Measurements from ENCODE around the gene SIDT1. TPM values are rescaled to one million over a fixed set of nuclear protein-coding genes. Genes with fewer than 3 reads are reported as not detected.

The SIDT1 gene
- total RNA-seq, 1 donor from 2014 or later: not detected

DNA sequence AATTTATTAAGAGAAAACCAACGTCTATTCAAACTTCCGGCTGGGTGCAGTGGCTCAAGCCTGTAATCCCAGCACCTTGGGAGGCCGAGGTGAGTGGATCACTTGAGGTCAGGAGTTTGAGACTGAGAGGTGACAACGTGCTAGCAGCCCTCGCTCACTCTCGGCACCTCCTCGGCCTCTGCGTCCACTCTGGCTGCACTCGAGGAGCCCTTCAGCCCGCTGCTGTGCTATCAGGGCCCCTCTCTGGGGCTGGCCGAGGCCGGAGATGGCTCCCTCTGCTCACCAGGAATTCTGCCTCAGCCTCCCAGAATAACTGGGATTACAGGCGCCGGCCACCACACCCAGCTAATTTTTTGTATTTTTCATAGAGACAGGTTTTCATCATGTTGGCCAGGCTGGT, 105.4 kb downstream of the SIDT1 start:
- no peaks in the 10 kb centered on the region for H3K36me3 ChIP-seq (ENCODE audit: insufficient read depth, low read length)
- H3K27ac ChIP-seq (ENCODE audit: low read depth, low read length): no peak overlapping the region
- Mint-ChIP-seq H3K4me3 (ENCODE audit: unreplicated experiment) (no peak overlapping the region), H3K27ac (ENCODE audit: unreplicated experiment) (no peak overlapping the region), H3K9me3 (ENCODE audit: unreplicated experiment) (no peaks in the 10 kb centered on the region), H3K36me3 (ENCODE audit: low read depth, unreplicated experiment) (no peaks in the 10 kb centered on the region), H3K27me3 (ENCODE audit: low read depth, unreplicated experiment) (no peaks in the 10 kb centered on the region), H3K4me1 (ENCODE audit: low read depth, unreplicated experiment) (no peaks in the 10 kb centered on the region)
- TF ChIP-seq EZH2 (IDR thresholded peaks at IDR 0.05; ENCODE audit: insufficient read depth, low read length): no peak
- TF ChIP-seq, protein P1, sequence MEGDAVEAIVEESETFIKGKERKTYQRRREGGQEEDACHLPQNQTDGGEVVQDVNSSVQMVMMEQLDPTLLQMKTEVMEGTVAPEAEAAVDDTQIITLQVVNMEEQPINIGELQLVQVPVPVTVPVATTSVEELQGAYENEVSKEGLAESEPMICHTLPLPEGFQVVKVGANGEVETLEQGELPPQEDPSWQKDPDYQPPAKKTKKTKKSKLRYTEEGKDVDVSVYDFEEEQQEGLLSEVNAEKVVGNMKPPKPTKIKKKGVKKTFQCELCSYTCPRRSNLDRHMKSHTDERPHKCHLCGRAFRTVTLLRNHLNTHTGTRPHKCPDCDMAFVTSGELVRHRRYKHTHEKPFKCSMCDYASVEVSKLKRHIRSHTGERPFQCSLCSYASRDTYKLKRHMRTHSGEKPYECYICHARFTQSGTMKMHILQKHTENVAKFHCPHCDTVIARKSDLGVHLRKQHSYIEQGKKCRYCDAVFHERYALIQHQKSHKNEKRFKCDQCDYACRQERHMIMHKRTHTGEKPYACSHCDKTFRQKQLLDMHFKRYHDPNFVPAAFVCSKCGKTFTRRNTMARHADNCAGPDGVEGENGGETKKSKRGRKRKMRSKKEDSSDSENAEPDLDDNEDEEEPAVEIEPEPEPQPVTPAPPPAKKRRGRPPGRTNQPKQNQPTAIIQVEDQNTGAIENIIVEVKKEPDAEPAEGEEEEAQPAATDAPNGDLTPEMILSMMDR (IDR thresholded peaks at IDR 0.05; ENCODE audit: insufficient read depth, low read depth, low read length): no peak
- H3K4me2 ChIP-seq (ENCODE audit: low read length): no peak overlapping the region
- no peak overlapping the region for H3K4me3 ChIP-seq (ENCODE audit: insufficient read depth, low read depth, low read length)
- H3K9ac ChIP-seq (ENCODE audit: low read length): no peak overlapping the region
- H3K27me3 ChIP-seq (ENCODE audit: insufficient read depth, low read length): no peaks in the 10 kb centered on the region
- H4K20me1 ChIP-seq (ENCODE audit: insufficient read depth, low read length): no peaks in the 10 kb centered on the region
- no peaks in the 10 kb centered on the region for H3K9me3 ChIP-seq (ENCODE audit: insufficient read depth, low read depth, low read length)
- no peak for FAIRE-seq
- H3K4me1 ChIP-seq (ENCODE audit: insufficient read depth, low read length): no peaks in the 10 kb centered on the region
- no peak for DNase-seq (ENCODE audit: low read depth)
- no peaks in the 10 kb centered on the region for H3K79me2 ChIP-seq (ENCODE audit: insufficient read depth, low read length)
- no peak overlapping the region for H2AFZ ChIP-seq (ENCODE audit: low read depth, low read length)

DNA sequence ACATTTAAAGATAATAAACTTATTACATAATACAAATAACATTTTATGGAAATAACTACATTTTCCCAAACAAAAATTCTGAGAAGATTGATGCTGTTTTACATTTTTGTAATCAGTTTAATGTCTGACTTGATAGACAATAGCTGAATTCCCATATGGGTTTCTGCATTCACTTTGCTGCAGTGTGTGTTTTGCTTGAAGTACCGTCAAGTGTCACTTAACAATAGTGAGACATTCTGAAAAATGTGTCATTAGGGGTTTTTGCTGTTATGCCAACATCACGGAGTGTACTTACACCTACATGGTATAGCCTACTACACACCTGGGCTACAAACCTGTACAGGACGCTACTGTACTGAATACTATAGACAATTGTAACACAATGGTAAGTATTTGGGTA, 106.6 kb downstream of the SIDT1 start:
- DNase-seq (ENCODE audit: low read depth): no peak
- no peak overlapping the region for H3K4me2 ChIP-seq (ENCODE audit: low read length)
- no peak overlapping the region for H2AFZ ChIP-seq (ENCODE audit: low read depth, low read length)
- no peaks in the 10 kb centered on the region for H3K79me2 ChIP-seq (ENCODE audit: insufficient read depth, low read length)
- H3K4me1 ChIP-seq (ENCODE audit: insufficient read depth, low read length): no peaks in the 10 kb centered on the region
- H3K4me1 Mint-ChIP-seq (ENCODE audit: low read depth, unreplicated experiment): no peaks in the 10 kb centered on the region
- no peaks in the 10 kb centered on the region for H3K9me3 ChIP-seq (ENCODE audit: insufficient read depth, low read depth, low read length)
- H3K27ac Mint-ChIP-seq (ENCODE audit: unreplicated experiment): no peak overlapping the region
- no peak overlapping the region for H3K27ac ChIP-seq (ENCODE audit: low read depth, low read length)
- H3K27me3 ChIP-seq (ENCODE audit: insufficient read depth, low read length): no peaks in the 10 kb centered on the region
- no peak for FAIRE-seq
- no peak overlapping the region for H3K4me3 ChIP-seq (ENCODE audit: insufficient read depth, low read depth, low read length)
- H3K9ac ChIP-seq (ENCODE audit: low read length): no peak overlapping the region
- peaks cover 2% of the 10 kb centered on the region for H3K9me3 Mint-ChIP-seq (ENCODE audit: unreplicated experiment)
- TF ChIP-seq, protein P1 (IDR thresholded peaks at IDR 0.05; ENCODE audit: insufficient read depth, low read depth, low read length): no peak
- no peak for TF ChIP-seq EZH2 (IDR thresholded peaks at IDR 0.05; ENCODE audit: insufficient read depth, low read length)
- no peaks in the 10 kb centered on the region for H4K20me1 ChIP-seq (ENCODE audit: insufficient read depth, low read length)
- H3K4me3 Mint-ChIP-seq (ENCODE audit: unreplicated experiment): no peak overlapping the region
- H3K36me3 Mint-ChIP-seq (ENCODE audit: low read depth, unreplicated experiment): peaks cover 3% of the 10 kb centered on the region
- no peaks in the 10 kb centered on the region for H3K27me3 Mint-ChIP-seq (ENCODE audit: low read depth, unreplicated experiment)
- H3K36me3 ChIP-seq (ENCODE audit: insufficient read depth, low read length): no peaks in the 10 kb centered on the region

DNA sequence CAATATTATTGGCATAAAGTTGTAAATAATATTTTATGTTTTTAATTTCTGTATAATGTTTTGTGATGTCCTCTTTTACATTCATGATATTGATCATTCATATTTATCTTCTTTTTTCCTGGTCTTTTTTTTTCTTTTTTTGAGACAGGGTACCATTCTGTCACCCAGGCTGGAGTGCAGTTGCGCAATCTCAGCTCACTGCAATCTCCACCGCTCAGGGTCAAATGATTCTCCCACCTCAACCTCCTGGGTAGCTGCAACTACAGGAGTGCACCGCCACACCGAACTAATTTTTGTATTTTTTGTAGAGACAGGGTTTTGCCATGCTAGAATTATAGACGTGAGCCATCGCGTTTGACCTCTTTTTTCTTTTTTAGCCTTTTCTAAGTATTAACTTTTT, 111.2 kb downstream of the SIDT1 start:
- Histone ChIP-seq H2AFZ (ENCODE audit: low read depth, low read length) (no peak overlapping the region), H3K27me3 (ENCODE audit: insufficient read depth, low read length) (no peaks in the 10 kb centered on the region), H3K4me3 (ENCODE audit: insufficient read depth, low read depth, low read length) (no peak overlapping the region), H3K9ac (ENCODE audit: low read length) (no peak overlapping the region), H3K4me1 (ENCODE audit: insufficient read depth, low read length) (no peaks in the 10 kb centered on the region), H3K4me2 (ENCODE audit: low read length) (no peak overlapping the region), H3K27ac (ENCODE audit: low read depth, low read length) (no peak overlapping the region), H3K9me3 (ENCODE audit: insufficient read depth, low read depth, low read length) (peaks cover 2% of the 10 kb centered on the region), H3K36me3 (ENCODE audit: insufficient read depth, low read length) (no peaks in the 10 kb centered on the region), H4K20me1 (ENCODE audit: insufficient read depth, low read length) (no peaks in the 10 kb centered on the region), H3K79me2 (ENCODE audit: insufficient read depth, low read length) (no peaks in the 10 kb centered on the region)
- no peak for FAIRE-seq
- no peaks in the 10 kb centered on the region for H3K27me3 Mint-ChIP-seq (ENCODE audit: low read depth, unreplicated experiment)
- H3K27ac Mint-ChIP-seq (ENCODE audit: unreplicated experiment): no peak overlapping the region
- H3K4me1 Mint-ChIP-seq (ENCODE audit: low read depth, unreplicated experiment): no peaks in the 10 kb centered on the region
- H3K4me3 Mint-ChIP-seq (ENCODE audit: unreplicated experiment): no peak overlapping the region
- TF ChIP-seq, protein P1 (IDR thresholded peaks at IDR 0.05; ENCODE audit: insufficient read depth, low read depth, low read length): no peak
- TF ChIP-seq EZH2 (IDR thresholded peaks at IDR 0.05; ENCODE audit: insufficient read depth, low read length): no peak
- H3K9me3 Mint-ChIP-seq (ENCODE audit: unreplicated experiment): peaks cover 9% of the 10 kb centered on the region
- DNase-seq (ENCODE audit: low read depth): no peak
- H3K36me3 Mint-ChIP-seq (ENCODE audit: low read depth, unreplicated experiment): peaks cover 6% of the 10 kb centered on the region
